GM18511 (cell line): ENCODE results near the gene PTPRU.

ENCODE experiments used
- ATAC-seq: cut with Tn5 transposase; IDR thresholded peaks from one replicate; pipeline ENCODE4 v1.9.1; 2021; ENCODE audit warnings: mild to moderate bottlenecking, moderate library complexity; ENCODE audit not compliant: unreplicated experiment

The PTPRU gene

DNA sequence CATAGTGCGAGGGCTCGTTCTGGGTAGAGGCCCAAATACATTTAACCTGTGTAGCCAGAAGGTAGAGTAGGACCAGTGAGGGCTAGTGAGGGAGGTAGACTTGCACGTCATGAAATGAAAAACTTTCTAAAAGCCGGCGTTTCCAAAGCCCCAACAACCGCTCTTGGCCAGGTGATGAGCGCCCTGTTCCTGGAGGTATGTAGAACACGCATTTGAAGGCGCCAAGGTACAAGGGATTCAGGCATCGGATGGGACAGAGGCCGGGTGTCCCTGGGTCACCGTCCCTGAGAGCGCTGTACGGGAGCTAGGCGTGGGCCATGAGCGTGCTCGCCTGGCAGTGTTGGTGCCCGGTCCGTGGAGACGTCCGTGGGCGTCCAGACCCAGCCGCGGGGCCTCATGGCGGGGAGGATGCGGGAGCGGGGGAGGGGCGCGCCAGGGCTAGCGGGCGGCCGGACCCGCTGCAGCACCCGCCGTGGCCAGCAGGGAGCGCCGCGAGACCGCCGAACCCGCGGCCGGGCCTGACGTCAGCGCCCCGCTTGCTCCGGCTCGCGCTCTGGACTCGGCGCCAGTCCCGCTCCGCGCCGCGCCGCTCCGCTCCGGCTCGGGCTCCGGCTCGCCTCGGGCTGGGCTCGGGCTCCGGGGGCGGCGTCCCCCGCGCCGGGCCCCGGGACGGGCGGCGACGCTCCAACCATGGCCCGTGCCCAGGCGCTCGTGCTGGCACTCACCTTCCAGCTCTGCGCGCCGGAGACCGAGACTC is at the start of gene PTPRU:
TSS of gene PTPRU (plus strand) at position 568 of the 757 bp plus-strand sequence. CDS start at position 691, 123 bp downstream.
- peak; percentile 71 for ATAC-seq

DNA sequence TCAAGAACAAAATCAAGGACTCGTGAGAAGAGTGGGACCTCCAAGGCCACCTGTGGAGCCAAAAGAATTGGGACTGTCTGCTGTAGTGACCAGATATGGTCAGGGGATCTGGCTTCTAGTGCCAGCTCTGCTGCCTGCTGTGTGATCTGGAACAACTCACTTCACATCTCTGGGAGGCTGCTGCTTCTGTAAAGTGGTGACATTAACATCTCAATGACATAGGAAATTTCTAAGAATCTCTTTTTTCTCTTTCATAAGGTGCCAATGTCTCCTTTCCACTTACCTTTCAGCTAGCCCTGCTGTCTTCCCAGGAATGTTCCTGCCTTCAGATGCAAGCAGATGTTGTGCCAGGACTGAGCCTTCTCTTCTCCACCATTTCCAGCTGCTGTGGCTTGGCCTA is 49.6 kb upstream of the PTPRU start:
- ATAC-seq: no peak

DNA sequence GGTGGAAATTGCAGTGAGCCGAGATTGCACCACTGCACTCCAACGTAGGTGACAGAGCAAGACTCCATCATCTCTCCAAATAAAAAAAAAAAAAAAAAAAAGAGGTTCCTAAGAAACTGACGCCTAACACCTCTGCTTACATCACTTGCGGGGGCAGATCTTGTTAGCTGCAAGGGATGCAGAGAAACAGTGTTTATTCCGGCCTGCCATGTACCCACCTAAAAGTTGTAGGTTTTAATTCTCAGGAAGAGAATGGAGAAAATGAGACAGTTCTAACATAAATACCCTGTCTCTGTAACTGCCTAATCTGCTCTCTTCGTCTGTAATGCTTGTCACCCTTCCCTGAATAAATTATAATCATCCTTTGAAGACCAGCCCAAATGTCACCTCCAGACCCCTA is 45.6 kb upstream of the PTPRU start:
- ATAC-seq: no peak

DNA sequence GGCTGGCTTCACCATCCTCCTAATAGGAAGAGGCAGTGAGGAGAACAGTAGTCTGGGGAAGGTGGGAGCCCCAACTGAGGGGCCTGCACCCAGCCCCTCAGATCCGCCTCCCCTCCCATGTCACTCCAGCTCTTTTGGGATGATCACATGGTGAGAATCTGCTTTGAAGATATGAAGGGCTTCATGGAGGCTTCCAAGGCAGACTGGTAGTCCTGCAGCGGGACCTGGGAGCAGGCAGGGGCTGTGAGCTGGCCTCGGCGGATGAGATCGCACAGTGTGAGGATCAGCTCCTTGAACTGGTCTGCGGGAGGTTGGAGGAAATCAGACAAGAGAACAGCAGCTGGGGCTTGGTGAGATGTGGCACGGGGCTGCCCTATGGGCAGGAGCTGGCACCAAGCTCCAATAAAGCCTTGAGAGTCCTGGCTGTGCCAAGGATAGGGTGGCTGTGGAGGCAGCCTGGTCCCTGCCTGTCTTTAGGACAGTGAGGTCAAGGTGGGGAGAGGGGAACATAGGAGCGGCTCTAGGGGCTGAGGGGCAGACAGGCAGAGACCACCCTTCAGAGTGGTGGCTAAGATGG is 42.4 kb upstream of the PTPRU start:
- no peak for ATAC-seq

DNA sequence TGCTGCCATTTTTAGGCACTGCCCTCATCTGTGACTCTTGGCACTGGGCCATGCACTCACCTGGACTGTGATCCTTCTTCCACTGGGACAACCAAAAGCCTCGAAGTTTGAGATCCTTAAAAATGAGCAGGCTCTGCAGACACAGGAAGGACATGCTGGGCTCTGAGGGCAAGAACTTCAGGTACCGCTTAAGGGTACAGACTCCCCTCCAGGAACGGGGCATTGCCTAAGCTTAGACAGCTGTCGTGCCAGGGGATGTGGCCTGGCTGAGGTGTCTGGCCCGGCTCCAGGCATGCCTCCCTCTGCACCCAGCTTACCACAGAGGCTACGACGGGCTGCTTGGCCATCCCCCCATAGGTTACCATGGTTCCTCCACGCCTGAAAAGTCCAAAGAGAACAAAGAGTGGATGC is 40.4 kb upstream of the PTPRU start:
- no peak for ATAC-seq

DNA sequence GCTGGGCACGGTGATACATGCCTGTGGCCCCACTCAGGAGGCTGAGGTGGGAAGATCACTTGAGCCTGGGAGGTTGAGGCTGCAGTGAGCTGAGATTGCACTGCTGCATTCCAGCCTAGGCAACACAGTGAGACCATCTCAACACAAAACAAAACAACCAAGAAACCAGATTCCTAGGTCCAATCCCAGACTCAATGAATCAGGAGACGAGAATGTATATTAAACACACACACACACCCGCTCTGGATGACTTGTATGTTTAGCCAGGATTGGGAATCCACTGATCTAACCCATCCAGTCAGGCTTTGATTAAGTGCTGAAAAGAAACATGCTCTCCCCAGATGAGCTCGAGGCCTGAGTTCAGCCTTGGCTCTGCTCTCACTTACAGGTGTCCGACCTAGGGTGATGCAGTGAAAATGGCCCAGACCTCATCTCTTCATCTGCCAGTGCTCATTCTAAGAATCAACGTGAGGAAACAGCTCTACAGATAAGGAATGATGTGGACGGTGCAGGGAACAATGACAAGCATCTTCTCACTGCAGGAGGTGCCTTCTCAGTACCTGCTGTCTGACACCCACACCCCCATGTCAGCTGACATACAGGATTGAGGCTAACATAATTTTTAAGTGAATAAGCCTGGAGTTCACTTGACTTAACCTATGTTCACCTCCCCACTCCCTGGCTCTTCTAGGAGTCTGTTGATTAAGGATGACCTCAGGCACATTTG is 39.3 kb upstream of the PTPRU start:
- no peak for ATAC-seq

DNA sequence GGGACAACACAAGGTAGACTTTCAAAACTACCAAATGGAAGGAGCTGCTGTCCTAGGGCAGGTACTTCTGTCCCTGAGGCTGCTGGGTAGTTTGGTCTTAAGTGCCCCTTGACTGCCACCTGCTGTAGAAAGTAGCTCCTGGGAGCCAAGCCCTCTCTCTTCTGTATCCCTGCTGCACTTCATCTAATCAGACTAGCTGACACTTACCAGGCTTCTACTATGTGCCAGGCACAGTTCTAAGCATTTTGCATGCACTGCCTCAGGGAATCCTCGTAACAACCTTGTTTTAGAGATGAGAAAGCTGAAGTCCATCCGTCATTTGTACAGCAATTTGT is 38.8 kb upstream of the PTPRU start:
- no peak for ATAC-seq

DNA sequence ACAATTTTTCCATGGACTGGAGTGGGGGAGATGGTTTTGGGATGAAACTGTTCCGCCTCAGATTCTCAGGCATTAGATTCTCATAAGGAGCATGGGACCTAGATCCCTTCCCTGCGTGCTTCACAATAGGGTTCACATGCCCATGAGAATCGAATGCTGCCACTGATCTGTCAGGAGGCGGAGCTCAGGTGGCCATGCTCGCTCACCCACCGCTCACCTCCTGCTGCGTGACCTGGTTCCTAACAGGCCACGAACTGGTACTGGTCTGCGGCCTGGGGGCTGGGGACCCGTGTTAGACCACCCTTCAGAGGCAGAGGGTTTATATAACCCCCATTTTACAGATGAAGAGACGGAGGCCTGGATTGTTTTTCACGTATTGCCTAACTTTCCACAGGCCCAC is 38.3 kb upstream of the PTPRU start:
- ATAC-seq: no peak

DNA sequence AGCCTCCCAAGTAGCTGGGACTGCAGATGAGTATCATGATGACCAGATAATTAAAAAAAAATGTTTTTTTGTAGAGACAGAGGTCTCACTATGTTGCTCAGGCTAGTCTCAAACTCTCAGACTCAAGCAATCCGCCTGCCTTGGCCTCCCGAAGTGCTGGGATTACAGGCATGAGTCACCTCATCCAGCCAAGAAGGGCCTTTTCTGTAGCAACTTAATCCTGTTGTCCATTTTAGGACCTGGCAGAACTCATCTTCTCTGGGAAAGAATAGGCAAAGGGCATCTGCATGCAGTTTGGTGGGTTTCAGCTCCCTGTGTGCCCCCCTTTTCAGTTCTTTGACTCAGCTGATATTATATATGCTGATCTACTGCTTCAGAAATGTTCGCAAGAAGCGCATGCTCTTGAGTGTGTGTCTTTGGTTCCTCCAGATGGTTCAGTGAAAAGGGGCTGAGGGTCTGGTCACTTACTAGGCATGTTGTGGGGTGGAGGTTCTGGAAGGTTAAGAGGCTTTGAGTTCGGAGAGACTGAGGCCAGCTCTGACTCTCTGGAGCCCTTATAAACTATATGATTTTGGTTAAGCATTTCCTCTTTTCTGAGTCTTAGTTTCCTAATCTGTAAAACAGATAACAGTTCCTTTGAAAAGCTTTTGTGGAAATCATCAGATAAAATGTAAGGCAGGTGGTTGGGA is 35.3 kb upstream of the PTPRU start:
- ATAC-seq: no peak

DNA sequence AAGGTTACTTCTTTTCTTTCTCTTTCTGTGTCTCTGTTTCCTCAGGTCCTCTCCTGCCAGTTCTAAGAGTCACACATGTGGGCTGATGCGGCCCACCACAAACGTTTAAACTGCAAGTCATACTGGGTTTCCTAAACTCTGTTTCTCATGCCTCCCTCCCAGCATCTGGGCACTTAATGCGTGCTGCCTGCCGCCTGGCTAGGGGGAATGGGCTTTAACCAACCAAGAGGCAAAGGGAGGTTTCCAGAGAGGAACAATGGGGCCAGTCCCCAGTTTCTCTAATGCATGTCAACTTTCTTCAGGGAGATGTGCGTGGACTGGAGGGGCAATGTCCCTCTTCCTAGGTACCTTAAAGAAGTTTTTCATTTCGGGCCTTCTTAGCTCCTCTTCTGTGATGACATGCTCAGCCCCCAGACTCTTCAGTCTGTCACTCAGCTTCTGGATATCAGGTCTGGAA is 34.7 kb upstream of the PTPRU start:
- no peak for ATAC-seq

DNA sequence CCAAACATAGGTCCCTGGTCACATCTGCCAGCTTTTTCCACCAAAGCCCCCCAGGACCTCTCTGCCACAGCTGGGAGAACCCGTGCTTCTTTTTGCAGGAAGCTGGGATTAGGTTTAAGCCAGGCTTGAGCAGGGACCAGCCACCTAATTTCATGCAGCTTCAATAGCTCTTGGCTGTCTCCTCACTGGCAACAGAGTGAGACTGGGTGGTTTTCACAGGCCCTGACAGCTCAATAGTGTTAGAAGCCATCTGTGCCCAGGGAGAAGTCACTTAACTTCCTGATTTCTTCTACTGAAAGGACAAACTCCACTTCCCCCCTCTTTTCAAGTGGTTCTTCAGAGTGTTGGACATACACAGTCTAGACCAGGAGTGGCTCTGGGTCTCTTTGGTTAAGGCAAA is 34.3 kb upstream of the PTPRU start:
- ATAC-seq: no peak

DNA sequence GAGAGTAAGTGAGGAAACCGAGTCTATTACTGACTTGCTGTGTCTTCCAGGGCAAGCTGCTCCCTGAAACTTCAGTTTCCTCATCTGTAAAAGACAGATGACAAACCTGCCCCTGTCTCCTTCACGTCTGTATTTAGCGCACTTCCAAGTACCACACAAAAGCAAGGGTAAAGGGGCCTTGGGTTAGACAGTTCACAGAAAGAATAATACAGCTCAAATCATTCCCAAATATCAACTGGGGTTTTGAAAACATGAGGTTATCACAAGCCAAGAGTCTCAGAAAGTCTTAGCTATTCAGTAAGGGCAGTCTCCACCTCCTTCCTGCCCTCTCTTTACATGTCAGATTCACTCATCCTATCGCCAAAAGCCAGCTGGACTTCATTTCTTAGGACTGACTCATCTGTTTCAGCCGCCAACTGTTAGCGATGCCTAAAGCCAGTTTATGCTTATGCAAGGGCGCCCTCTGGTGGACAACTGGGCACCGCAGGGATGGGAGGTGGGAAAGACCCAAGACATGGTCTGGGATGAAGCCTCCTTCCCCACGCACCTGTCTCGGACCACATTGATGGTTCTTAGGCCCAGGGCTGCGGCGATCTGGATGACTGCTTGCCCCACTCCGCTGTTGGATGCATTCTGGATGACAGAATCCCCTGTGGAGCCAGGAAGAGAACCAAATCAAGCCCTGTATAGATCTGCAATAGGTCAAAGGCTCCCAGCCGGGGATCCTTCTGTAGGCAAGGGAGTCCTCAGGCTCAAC is 33.6 kb upstream of the PTPRU start:
- ATAC-seq: no peak

DNA sequence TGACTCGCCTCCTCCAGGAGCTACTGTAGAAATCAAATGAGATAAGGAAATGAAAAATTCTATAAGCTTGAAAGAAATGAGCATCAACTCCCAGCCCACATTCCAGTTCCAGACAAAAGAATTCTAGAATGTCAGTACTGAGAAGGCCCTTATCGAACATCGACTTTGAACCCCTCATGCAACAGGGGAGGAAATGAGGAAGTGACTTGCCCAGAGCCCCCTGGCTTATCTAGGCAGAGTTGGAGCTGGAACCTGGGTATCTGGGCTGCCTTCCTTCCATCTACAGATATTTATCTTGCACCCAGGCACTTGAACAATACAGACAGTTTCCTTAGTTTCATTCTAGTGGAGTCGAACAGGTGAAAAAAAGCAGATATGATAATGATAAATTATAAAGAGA is 27.9 kb upstream of the PTPRU start:
- no peak for ATAC-seq

DNA sequence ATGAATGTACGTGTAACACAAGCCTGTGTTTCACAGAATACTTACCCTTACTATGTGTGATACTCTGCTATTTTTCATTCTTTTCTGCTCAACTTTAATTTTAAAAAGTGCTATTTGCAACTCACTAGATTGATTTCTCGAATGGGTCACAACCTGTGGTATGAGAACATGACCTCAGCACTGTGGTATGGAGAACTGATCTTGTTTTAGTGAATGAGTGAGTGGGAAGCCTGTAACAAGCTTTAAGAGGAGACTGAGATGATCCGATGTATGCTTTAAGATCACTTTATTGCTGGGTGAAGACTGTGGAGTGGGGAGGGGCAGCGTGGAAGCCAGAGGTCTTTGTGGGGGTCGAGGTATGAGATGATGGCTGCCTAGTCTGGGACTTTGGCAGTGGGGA is 27.1 kb upstream of the PTPRU start:
- ATAC-seq: no peak

DNA sequence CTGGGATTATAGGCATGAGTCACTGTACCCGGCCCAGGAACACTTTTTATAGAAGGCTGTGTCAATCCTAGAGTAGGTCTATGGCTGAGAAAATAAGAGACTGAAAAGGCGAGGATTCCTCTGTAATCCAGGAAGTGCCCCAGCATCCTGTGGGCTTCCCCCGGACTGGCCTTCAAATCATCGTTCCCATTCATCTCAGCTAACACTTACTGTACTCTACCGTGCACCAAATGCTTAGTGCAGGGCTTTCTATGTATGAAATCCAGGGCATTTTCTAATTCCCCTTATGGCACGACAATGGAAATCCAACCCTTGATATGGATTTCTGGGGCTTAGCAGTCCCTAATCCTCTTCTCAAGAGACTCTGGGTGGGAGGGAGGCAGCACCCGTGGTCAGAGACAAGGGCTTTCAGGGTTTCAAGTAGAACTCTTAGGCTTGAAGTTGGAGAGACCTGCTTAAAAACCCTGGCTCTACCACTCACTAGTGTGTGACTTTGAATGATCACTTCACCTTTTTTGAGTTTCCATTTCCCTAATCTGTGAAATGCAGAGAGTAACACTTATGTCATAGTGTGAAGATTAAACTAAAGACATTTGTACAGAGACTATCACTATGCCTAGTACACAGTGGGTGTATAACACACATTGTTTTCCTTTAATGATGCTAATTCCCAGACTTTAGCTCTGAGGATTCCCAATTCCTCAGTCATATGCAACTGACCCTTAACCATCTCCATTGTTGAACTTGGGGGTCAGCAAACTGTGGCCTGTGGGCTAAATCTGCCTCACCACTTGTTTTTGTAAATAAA is 25.8 kb upstream of the PTPRU start:
- peak; percentile 61 for ATAC-seq

DNA sequence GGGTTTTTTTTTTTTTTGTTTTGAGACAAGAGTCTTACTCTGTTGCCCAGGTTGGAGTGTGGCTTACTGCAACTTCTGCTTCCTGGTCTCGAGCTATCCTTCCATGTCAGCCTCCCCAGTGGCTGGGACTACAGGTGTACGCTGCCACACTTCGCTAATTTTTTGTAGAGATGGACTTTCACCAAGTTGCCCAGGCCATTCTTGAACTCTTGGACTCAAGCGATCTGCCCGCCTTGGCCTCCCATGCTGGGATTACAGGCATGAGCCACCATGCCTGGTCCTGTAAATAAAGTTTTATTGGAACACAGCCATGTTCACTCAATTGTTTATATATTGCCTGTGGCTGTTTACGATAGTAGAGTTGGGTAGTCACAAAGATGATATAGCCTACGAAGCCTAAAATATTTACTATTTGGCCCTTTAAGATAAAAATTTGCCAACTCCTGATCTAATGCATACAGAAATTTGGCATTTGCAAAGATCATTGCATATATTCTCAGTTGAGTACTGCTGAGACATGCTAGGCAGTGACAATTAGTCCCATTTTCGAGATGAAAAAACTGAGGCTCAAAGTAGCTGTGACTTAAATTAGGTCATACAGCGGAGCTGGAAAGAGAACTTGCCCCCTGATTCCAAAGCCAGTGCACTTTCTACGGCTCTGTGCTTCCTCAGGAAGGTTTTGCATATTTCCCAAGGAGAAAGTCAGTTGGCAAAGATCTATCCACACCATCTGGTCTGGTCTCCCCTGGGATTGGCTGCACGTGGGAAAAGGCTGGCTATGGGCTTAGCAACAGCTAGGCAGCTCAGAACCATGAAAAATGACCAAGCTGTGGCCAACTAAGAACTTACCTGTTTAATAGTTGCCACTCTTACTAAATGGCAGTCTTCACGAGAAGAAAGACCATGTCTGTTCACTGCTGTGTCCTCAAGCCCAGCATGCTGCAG is 25.0 kb upstream of the PTPRU start:
- no peak for ATAC-seq

DNA sequence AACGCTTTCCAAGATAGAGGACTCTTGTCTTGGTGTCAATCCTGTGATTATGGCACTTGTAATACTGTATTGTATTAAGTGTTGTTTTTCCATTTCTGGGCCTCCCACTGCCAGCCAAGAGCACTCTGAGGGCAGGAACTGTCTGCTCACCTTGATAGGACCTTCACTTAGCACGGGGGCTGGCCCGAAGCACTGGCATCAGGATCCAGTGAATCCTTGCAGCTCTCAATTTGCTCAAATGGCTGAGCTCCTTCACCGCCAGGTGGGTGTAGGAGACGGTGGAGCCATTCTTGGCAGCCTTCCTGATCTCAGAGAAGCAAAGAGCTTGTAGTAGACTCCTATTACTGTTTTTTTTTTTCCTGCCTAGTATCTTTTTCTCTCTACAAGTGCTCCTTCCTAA is 23.3 kb upstream of the PTPRU start:
- no peak for ATAC-seq

DNA sequence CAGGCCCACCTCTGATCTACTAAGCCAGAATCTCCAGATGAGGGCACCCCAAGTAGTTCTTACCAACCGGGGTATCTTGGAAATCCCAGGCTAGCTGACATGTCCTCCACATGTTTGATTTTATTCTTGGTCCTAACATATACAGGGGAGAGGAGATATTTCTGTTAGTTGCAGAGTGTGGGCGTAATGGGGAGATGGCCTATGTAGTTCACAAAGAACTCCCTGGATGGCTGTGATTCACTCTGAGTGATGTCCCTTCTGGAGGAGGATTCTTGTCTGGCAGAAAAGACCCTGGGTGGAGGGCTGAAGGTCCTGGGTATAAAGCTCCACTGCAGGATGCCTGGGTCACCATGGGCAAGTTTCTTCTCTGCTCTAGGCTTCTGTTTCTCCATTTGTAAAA is 18.7 kb upstream of the PTPRU start:
- no peak for ATAC-seq

DNA sequence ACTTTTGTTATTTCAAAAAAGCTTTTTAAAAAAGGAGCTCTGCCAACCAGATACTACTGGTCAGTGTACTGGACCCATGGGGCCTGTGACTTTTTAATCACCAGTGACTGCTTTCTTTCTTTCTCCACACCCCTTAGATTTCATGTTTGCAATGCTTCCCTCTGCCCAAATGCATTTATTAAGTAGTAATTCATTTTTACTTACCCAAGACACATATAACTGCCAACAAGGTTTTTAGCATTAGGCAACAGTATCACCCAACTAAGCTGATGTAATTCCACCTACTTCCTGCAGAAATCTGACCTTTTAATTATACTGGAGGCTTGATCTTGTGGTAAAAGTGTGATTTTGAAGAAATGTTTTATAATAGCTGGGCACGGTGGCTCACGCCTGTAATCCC is 18.1 kb upstream of the PTPRU start:
- ATAC-seq: no peak
